HFFc6 (cell line): Measurements from ENCODE around the gene CDK14. TPM values are rescaled to one million over a fixed set of nuclear protein-coding genes. Genes with fewer than 3 reads are reported as not detected.

ENCODE experiments used
- DNase-seq: peaks from one replicate; pipeline ENCODE4 v3.0.0-alpha.2; 2018
- H3K27ac Mint-ChIP-seq: 2 replicates; pipeline ENCODE4 v1.8.0; 2020; ENCODE audit warnings: mild to moderate bottlenecking, mixed read lengths
- H3K27me3 Mint-ChIP-seq: 2 replicates; pipeline ENCODE4 v1.8.0; 2021; ENCODE audit warnings: mild to moderate bottlenecking, moderate library complexity, mixed read lengths; ENCODE audit not compliant: insufficient read depth
- H3K36me3 Mint-ChIP-seq: 2 replicates; pipeline ENCODE4 v1.8.0; 2021; ENCODE audit warnings: low read depth, mixed read lengths
- H3K4me1 Mint-ChIP-seq: 2 replicates; pipeline ENCODE4 v1.8.0; 2020; ENCODE audit warnings: low read depth, mixed read lengths
- H3K4me3 Mint-ChIP-seq: 2 replicates; pipeline ENCODE4 v1.8.0; 2020; ENCODE audit warnings: mild to moderate bottlenecking, moderate library complexity, mixed read lengths
- H3K9me3 Mint-ChIP-seq: 2 replicates; pipeline ENCODE4 v1.8.0; 2020; ENCODE audit warnings: mild to moderate bottlenecking, mixed read lengths
- CTCF ChIP-seq: fragments of 200-600 bp; sonication (generic); IDR thresholded peaks from 2 replicates; pipeline ENCODE4 v1.5.0; 2021; ENCODE audit warnings: antibody characterized with exemption, mild to moderate bottlenecking
- long read RNA-seq: library from polyadenylated mRNA; unstranded; transcript quantifications from one replicate; pipeline ENCODE4 v2.0.0, GENCODE V29; 2019
- total RNA-seq, 6 experiments: library from RNA; stranded (reverse); fragmentation: NEBNext Ultra II Directional; extraction: Animal tissue kit (Norgen Biotek cat#: 25700); gene quantifications; 2 replicates in 1 of 6; 3 replicates in 5 of 6; pipeline ENCODE4 v1.2.3, GENCODE V29; 2021

CDK14 gene
- total RNA-seq, result 10 to 100 TPM; 18.4 to 28.6 (median 27.2) TPM
- long read RNA-seq, full-length matches to known transcripts, result 1 of 4 reads
- long read RNA-seq, partial matches to known transcripts, result 0 of 4 reads
- long read RNA-seq, other reads (novel, unspliced or antisense), result 3 of 4 reads

- peaks cover 71% of the 10 kb centered on the region for H3K4me1 Mint-ChIP-seq
- peak within 1 kb of the TSS; percentile 88 for H3K27ac Mint-ChIP-seq
- H3K9me3 Mint-ChIP-seq, result no peaks in the 10 kb centered on the region
- 0 out of 2 replicates have a peak, but pooled peaks cover 3% of the 10 kb centered on the region for H3K36me3 Mint-ChIP-seq
- DNase-seq, result peak; percentile 48
- peaks cover 1% of the 10 kb centered on the region; the same call in 1 of the 2 replicates for H3K27me3 Mint-ChIP-seq
- peak within 1 kb of the TSS; percentile 95 for H3K4me3 Mint-ChIP-seq
- TF ChIP-seq CTCF, result peak; percentile 73
Observed at GRCh38 chr7:90595801-90596670, at the start of gene CDK14. Gene CDK14, plus strand, starts transcription at chr7:90596321. Its CDS starts 307 bp downstream, at chr7:90596628.

- no peaks in the 10 kb centered on the region for H3K9me3 Mint-ChIP-seq
- TF ChIP-seq CTCF, result no peak
Observed at GRCh38 chr7:90551036-90551435, 45.1 kb upstream of the CDK14 start.

GRCh38 chr7:90552521-90552920 is 43.6 kb upstream of the CDK14 start:
- no peak overlapping the region for H3K4me3 Mint-ChIP-seq
- H3K27ac Mint-ChIP-seq, result no peak overlapping the region
- peak; percentile 73 for TF ChIP-seq CTCF
- DNase-seq, result peak; percentile 23
- H3K4me1 Mint-ChIP-seq, result no peaks in the 10 kb centered on the region
- no peaks in the 10 kb centered on the region for H3K36me3 Mint-ChIP-seq
- peaks cover 3% of the 10 kb centered on the region for H3K27me3 Mint-ChIP-seq
- no peaks in the 10 kb centered on the region for H3K9me3 Mint-ChIP-seq

More at GRCh38 chr7:90551036-90551435, 45.1 kb upstream of the CDK14 start:
- DNase-seq, result no peak
- H3K27ac Mint-ChIP-seq, result no peak overlapping the region
- peaks cover 2% of the 10 kb centered on the region for H3K27me3 Mint-ChIP-seq
- H3K36me3 Mint-ChIP-seq, result no peaks in the 10 kb centered on the region
- H3K4me3 Mint-ChIP-seq, result no peak overlapping the region
- H3K4me1 Mint-ChIP-seq, result no peaks in the 10 kb centered on the region

- H3K27me3 Mint-ChIP-seq, result peaks cover 13% of the 10 kb centered on the region
- H3K36me3 Mint-ChIP-seq, result no peaks in the 10 kb centered on the region
- H3K4me1 Mint-ChIP-seq, result no peaks in the 10 kb centered on the region
- H3K9me3 Mint-ChIP-seq, result no peaks in the 10 kb centered on the region
- H3K27ac Mint-ChIP-seq, result no peak overlapping the region
- TF ChIP-seq CTCF, result no peak
- DNase-seq, result no peak
- H3K4me3 Mint-ChIP-seq, result no peak overlapping the region
Observed at GRCh38 chr7:90560730-90561129, 35.4 kb upstream of the CDK14 start.

- DNase-seq, result no peak
- no peak for TF ChIP-seq CTCF
- Mint-ChIP-seq H3K36me3 (no peaks in the 10 kb centered on the region), H3K27me3 (peaks cover 2% of the 10 kb centered on the region; the same call in 1 of the 2 replicates), H3K9me3 (no peaks in the 10 kb centered on the region), H3K4me1 (no peaks in the 10 kb centered on the region), H3K4me3 (no peak overlapping the region), H3K27ac (no peak overlapping the region)
Observed at GRCh38 chr7:90563286-90563685, 32.8 kb upstream of the CDK14 start.
